H9 (cell line): Measurements from ENCODE around the gene GPC6. TPM values are rescaled to one million over a fixed set of nuclear protein-coding genes. Genes with fewer than 3 reads are reported as not detected.
A peak's percentile ranks its signal among the peaks of the same experiment; 100 is the strongest.
"Not testable (repeated sequence)": the region's sequence is repeated elsewhere in the genome, so short reads cannot be mapped to it uniquely, and the experiment has no call there.

Experiments used
- DNase-seq: peaks from one replicate; pipeline ENCODE4 v3.0.0-alpha.2; 2017
- H2AFZ ChIP-seq: one replicate; pipeline ENCODE4 v1.6.1; 2013; ENCODE audit warnings: mild to moderate bottlenecking, low read length, control low read depth, moderate library complexity
- H2AK5ac ChIP-seq: 2 replicates; pipeline ENCODE4 v1.6.1; 2013; ENCODE audit warnings: low read length, control low read depth, mixed read lengths; ENCODE audit not compliant: insufficient read length
- H2BK120ac ChIP-seq: one replicate; pipeline ENCODE4 v1.6.1; 2013; ENCODE audit warnings: low read depth, mild to moderate bottlenecking, low read length, control low read depth, inconsistent platforms; ENCODE audit not compliant: poor library complexity, severe bottlenecking
- H2BK12ac ChIP-seq: 2 replicates; pipeline ENCODE4 v1.6.1; 2013; ENCODE audit warnings: low read length, control low read depth, mixed read lengths, low read depth; ENCODE audit not compliant: insufficient read length
- H2BK15ac ChIP-seq: 2 replicates; pipeline ENCODE4 v1.6.1; 2013; ENCODE audit warnings: low read depth, low read length, control low read depth
- H2BK20ac ChIP-seq: one replicate; pipeline ENCODE4 v1.6.1; 2013; ENCODE audit warnings: low read depth, mild to moderate bottlenecking, low read length, control low read depth, inconsistent platforms; ENCODE audit not compliant: poor library complexity, severe bottlenecking
- H2BK5ac ChIP-seq: 2 replicates; pipeline ENCODE4 v1.6.1; 2013; ENCODE audit warnings: low read length, control low read depth, mixed read lengths; ENCODE audit not compliant: insufficient read length
- H3K14ac ChIP-seq: 2 replicates; pipeline ENCODE4 v1.6.1; 2013; ENCODE audit warnings: low read length, control low read depth; ENCODE audit not compliant: insufficient read depth
- H3K18ac ChIP-seq: 2 replicates; pipeline ENCODE4 v1.6.1; 2013; ENCODE audit warnings: low read depth, mild to moderate bottlenecking, mixed read lengths, low read length, control low read depth; ENCODE audit not compliant: insufficient read length
- H3K23ac ChIP-seq: 2 replicates; pipeline ENCODE4 v1.6.1; 2013; ENCODE audit warnings: low read length, control low read depth, mixed read lengths, low read depth; ENCODE audit not compliant: insufficient read length
- H3K23me2 ChIP-seq: 2 replicates; pipeline ENCODE4 v1.6.1; 2013; ENCODE audit warnings: low read depth, mild to moderate bottlenecking, mixed read lengths, low read length, control low read depth; ENCODE audit not compliant: insufficient read length, poor library complexity, severe bottlenecking
- H3K27ac ChIP-seq: 2 replicates; pipeline ENCODE4 v1.5.1; 2013; ENCODE audit warnings: low read length, control low read depth, mixed read lengths, low read depth; ENCODE audit not compliant: insufficient read length
- H3K27me3 ChIP-seq: 2 replicates; pipeline ENCODE4 v1.6.1; 2013; ENCODE audit warnings: low read length, control low read depth, inconsistent platforms; ENCODE audit not compliant: insufficient read depth
- H3K4ac ChIP-seq: 2 replicates; pipeline ENCODE4 v1.6.1; 2013; ENCODE audit warnings: low read depth, mild to moderate bottlenecking, control low read depth, inconsistent platforms, low read length, moderate library complexity
- H3K4me1 ChIP-seq: 2 replicates; pipeline ENCODE4 v1.6.1; 2013; ENCODE audit warnings: low read length, control low read depth, inconsistent platforms; ENCODE audit not compliant: insufficient read depth
- H3K4me2 ChIP-seq: 2 replicates; pipeline ENCODE4 v1.6.1; 2013; ENCODE audit warnings: low read length, control low read depth, mixed read lengths; ENCODE audit not compliant: insufficient read length, insufficient read depth
- H3K56ac ChIP-seq: 2 replicates; pipeline ENCODE4 v1.6.1; 2013; ENCODE audit warnings: low read depth, mild to moderate bottlenecking, mixed read lengths, low read length, control low read depth; ENCODE audit not compliant: insufficient read length
- H3K79me1 ChIP-seq: 2 replicates; pipeline ENCODE4 v1.6.1; 2013; ENCODE audit warnings: low read depth, mild to moderate bottlenecking, moderate library complexity, low read length, control low read depth, inconsistent platforms; ENCODE audit not compliant: insufficient read depth, poor library complexity, severe bottlenecking
- H3K79me2 ChIP-seq: 2 replicates; pipeline ENCODE4 v1.6.1; 2013; ENCODE audit warnings: low read length, control low read depth, inconsistent platforms; ENCODE audit not compliant: insufficient read depth
- H3K9ac ChIP-seq: 2 replicates; pipeline ENCODE4 v1.6.1; 2013; ENCODE audit warnings: low read length, control low read depth, mixed read lengths; ENCODE audit not compliant: insufficient read length; ENCODE audit errors: extremely low read depth
- H3K9me3 ChIP-seq: one replicate; pipeline ENCODE4 v1.6.1; 2013; ENCODE audit warnings: low read depth, low read length, inconsistent platforms; ENCODE audit not compliant: control insufficient read depth
- H3T11ph ChIP-seq: one replicate; pipeline ENCODE4 v1.6.1; 2013; ENCODE audit warnings: mild to moderate bottlenecking, low read length, control low read depth, inconsistent platforms
- H4K20me1 ChIP-seq: one replicate; pipeline ENCODE4 v1.6.1; 2013; ENCODE audit not compliant: control insufficient read depth, insufficient read length, insufficient read depth
- H4K5ac ChIP-seq: 2 replicates; pipeline ENCODE4 v1.6.1; 2013; ENCODE audit warnings: low read depth, mild to moderate bottlenecking, mixed read lengths, low read length, control low read depth; ENCODE audit not compliant: insufficient read length
- H4K8ac ChIP-seq: replicated peaks from 2 replicates; pipeline ENCODE4 v1.6.1; 2013; ENCODE audit warnings: low read length, control low read depth, mixed read lengths, low read depth; ENCODE audit not compliant: insufficient read length
- H4K91ac ChIP-seq: 2 replicates; pipeline ENCODE4 v1.6.1; 2013; ENCODE audit warnings: low read depth, mild to moderate bottlenecking, moderate library complexity, mixed read lengths, low read length, control low read depth; ENCODE audit not compliant: insufficient read length
- H3K27ac Mint-ChIP-seq, 3 experiments: 2 replicates in 2 of 3; 3 replicates in 1 of 3; pipeline ENCODE4 v1.8.0; 2020 to 2021; ENCODE audit warnings: mixed read lengths in 3 of 3, mild to moderate bottlenecking in 1 of 3, moderate library complexity in 1 of 3
- H3K27me3 Mint-ChIP-seq: 2 replicates; pipeline ENCODE4 v1.8.0; 2021; ENCODE audit warnings: low read depth, mild to moderate bottlenecking, moderate library complexity, mixed read lengths
- H3K36me3 Mint-ChIP-seq, 3 experiments: 2 replicates in 2 of 3; 3 replicates in 1 of 3; pipeline ENCODE4 v1.8.0; 2020 to 2021; ENCODE audit warnings: low read depth in 3 of 3, mixed read lengths in 3 of 3; ENCODE audit not compliant: insufficient read depth in 1 of 3
- H3K4me1 Mint-ChIP-seq, 2 experiments: 2 replicates each; pipeline ENCODE4 v1.8.0; 2020; ENCODE audit warnings: mixed read lengths in 2 of 2
- H3K4me3 Mint-ChIP-seq, 2 experiments: 2 replicates in 1 of 2; 3 replicates in 1 of 2; pipeline ENCODE4 v1.8.0; 2020 to 2021; ENCODE audit warnings: mild to moderate bottlenecking in 2 of 2, mixed read lengths in 2 of 2, moderate library complexity in 1 of 2
- H3K9me3 Mint-ChIP-seq, 2 experiments: 2 replicates in 1 of 2; 3 replicates in 1 of 2; pipeline ENCODE4 v1.8.0; 2020; ENCODE audit warnings: mild to moderate bottlenecking in 2 of 2, mixed read lengths in 2 of 2, moderate library complexity in 1 of 2
- WGBS: extraction: QIAGEN DNeasy Blood & Tissue Kit; methylation state at CpG from one replicate; pipeline ENCODE4 v1.1.7; 2013; ENCODE audit warnings: missing lambda C conversion rate, low lambda C conversion rate, mixed read lengths; ENCODE audit not compliant: insufficient read length; ENCODE audit errors: extremely low coverage; 5-methylcytosine and 5-hydroxymethylcytosine counted together
- total RNA-seq: library from RNA; stranded (reverse); gene quantifications from 2 replicates; pipeline ENCODE4 v1.2.1, GENCODE V29; 2021
- TF ChIP-seq, protein P1 (sequence below): fragments of 200-600 bp; sonication (generic); conservative IDR thresholded peaks from 3 replicates; pipeline ENCODE4 v1.8.0; 2021; ENCODE audit warnings: antibody characterized with exemption, mild to moderate bottlenecking

The GPC6 gene
- total RNA-seq, 1 experiment from 2014 or later = 15.6 TPM

GRCh38 chr13:94343243-94343585, 1116.6 kb downstream of the GPC6 start:
- Mint-ChIP-seq H3K27ac (peak overlapping the region in 1 of 3 experiments; percentile 13; a peak in 1 of 7 replicates), H3K36me3 (no peaks in the 10 kb centered on the region), H3K9me3 (no peaks in the 10 kb centered on the region), H3K4me3 (no peak overlapping the region), H3K4me1 (peaks cover 27 to 28% of the 10 kb centered on the region in 2 experiments), H3K27me3 (peaks cover 12% of the 10 kb centered on the region; the same call in 1 of the 2 replicates)
- H2AFZ ChIP-seq = no peak overlapping the region
- TF ChIP-seq, protein P1, sequence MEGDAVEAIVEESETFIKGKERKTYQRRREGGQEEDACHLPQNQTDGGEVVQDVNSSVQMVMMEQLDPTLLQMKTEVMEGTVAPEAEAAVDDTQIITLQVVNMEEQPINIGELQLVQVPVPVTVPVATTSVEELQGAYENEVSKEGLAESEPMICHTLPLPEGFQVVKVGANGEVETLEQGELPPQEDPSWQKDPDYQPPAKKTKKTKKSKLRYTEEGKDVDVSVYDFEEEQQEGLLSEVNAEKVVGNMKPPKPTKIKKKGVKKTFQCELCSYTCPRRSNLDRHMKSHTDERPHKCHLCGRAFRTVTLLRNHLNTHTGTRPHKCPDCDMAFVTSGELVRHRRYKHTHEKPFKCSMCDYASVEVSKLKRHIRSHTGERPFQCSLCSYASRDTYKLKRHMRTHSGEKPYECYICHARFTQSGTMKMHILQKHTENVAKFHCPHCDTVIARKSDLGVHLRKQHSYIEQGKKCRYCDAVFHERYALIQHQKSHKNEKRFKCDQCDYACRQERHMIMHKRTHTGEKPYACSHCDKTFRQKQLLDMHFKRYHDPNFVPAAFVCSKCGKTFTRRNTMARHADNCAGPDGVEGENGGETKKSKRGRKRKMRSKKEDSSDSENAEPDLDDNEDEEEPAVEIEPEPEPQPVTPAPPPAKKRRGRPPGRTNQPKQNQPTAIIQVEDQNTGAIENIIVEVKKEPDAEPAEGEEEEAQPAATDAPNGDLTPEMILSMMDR = no peak
- H4K5ac ChIP-seq = no peak overlapping the region
- no peak overlapping the region for H3K23ac ChIP-seq
- H2BK120ac ChIP-seq = no peak overlapping the region
- no peak overlapping the region for H4K91ac ChIP-seq
- no peak overlapping the region for H3K18ac ChIP-seq
- no peak overlapping the region for H3K4me2 ChIP-seq
- H2BK20ac ChIP-seq = no peak overlapping the region
- no peaks in the 10 kb centered on the region for H3K23me2 ChIP-seq
- WGBS = no CpG with 5 or more reads among the region's 7 CpGs
- no peak overlapping the region for H2BK12ac ChIP-seq
- no peak overlapping the region for H3T11ph ChIP-seq
- no peaks in the 10 kb centered on the region for H3K27me3 ChIP-seq
- H4K20me1 ChIP-seq = no peaks in the 10 kb centered on the region
- DNase-seq = no peak
- H3K79me2 ChIP-seq = no peaks in the 10 kb centered on the region
- no peak overlapping the region for H2BK15ac ChIP-seq
- H3K56ac ChIP-seq = no peak overlapping the region
- H4K8ac ChIP-seq = no peak overlapping the region
- no peak overlapping the region for H2BK5ac ChIP-seq
- H3K79me1 ChIP-seq = no peaks in the 10 kb centered on the region
- H3K27ac ChIP-seq = no peak overlapping the region
- H3K4ac ChIP-seq = no peak overlapping the region; the same call in 1 of the 2 replicates
- no peaks in the 10 kb centered on the region for H3K9me3 ChIP-seq
- no peak overlapping the region for H2AK5ac ChIP-seq
- H3K9ac ChIP-seq = no peak overlapping the region
- H3K14ac ChIP-seq = no peak overlapping the region
- H3K4me1 ChIP-seq = no peaks in the 10 kb centered on the region

- H3K9ac ChIP-seq, H4K91ac ChIP-seq, H3K56ac ChIP-seq, H3K23me2 ChIP-seq, H2BK12ac ChIP-seq, H3K36me3 Mint-ChIP-seq, H3K4me3 Mint-ChIP-seq, H3K27me3 ChIP-seq, H3K9me3 ChIP-seq, H2BK120ac ChIP-seq, H3K18ac ChIP-seq, H4K20me1 ChIP-seq, H2BK5ac ChIP-seq, H4K8ac ChIP-seq, H3T11ph ChIP-seq, H2BK15ac ChIP-seq, H2BK20ac ChIP-seq, H3K79me2 ChIP-seq, H3K4me2 ChIP-seq, H3K23ac ChIP-seq, H3K4ac ChIP-seq, H3K27ac Mint-ChIP-seq, DNase-seq, H3K27ac ChIP-seq, H2AFZ ChIP-seq, H4K5ac ChIP-seq, H3K9me3 Mint-ChIP-seq, H3K14ac ChIP-seq, H3K79me1 ChIP-seq, H2AK5ac ChIP-seq, H3K4me1 ChIP-seq: not testable (repeated sequence)
- H3K27me3 Mint-ChIP-seq = peaks cover 12% of the 10 kb centered on the region; the same call in 1 of the 2 replicates
- peaks cover 28 to 29% of the 10 kb centered on the region in 2 experiments for H3K4me1 Mint-ChIP-seq
- no CpG with 5 or more reads among the region's 3 CpGs for WGBS
Measured at GRCh38 chr13:94343687-94344086, 1117.1 kb downstream of the GPC6 start.
